SK-N-SH treated with all-trans-retinoic acid at 6 μM for 48 hours (cell line): Measurements from ENCODE around the gene YEATS4.

Source experiments
- ATAC-seq: fragments of 200-7000 bp; cut with Tn5 transposase; 3 replicates; pipeline ENCODE4 v1.9.1; 2020; ENCODE audit warnings: mild to moderate bottlenecking, moderate library complexity
- ARNTL ChIP-seq: fragments of 450-650 bp; formaldehyde crosslinking; IDR thresholded peaks from 2 replicates; pipeline ENCODE4 v1.5.0; 2020; ENCODE audit warnings: low read depth, mild to moderate bottlenecking, moderate library complexity, borderline replicate concordance
- BACH2 ChIP-seq: fragments of 250-450 bp; sonication (Bioruptor Pico); IDR thresholded peaks from 2 replicates; pipeline ENCODE4 v1.9.0; 2021; ENCODE audit warnings: mild to moderate bottlenecking, borderline replicate concordance
- CREB5 ChIP-seq: fragments of 250-450 bp; sonication (Bioruptor Pico); IDR thresholded peaks from 2 replicates; pipeline ENCODE4 v1.5.1; 2020; ENCODE audit warnings: low read depth, mild to moderate bottlenecking, moderate library complexity
- CSRNP3 ChIP-seq: fragments of 250-450 bp; sonication (Bioruptor Pico); IDR thresholded peaks from 2 replicates; pipeline ENCODE4 v1.5.1; 2021; ENCODE audit warnings: mild to moderate bottlenecking, moderate library complexity
- ESRRG ChIP-seq: fragments of 250-450 bp; sonication (Bioruptor Pico); IDR thresholded peaks from 2 replicates; pipeline ENCODE4 v1.6.1; 2021; ENCODE audit warnings: mild to moderate bottlenecking
- GLIS3 ChIP-seq: fragments of 250-450 bp; sonication (Bioruptor Pico); IDR thresholded peaks from 2 replicates; pipeline ENCODE4 v1.5.0; 2020; ENCODE audit warnings: mild to moderate bottlenecking, moderate library complexity
- ISL1 ChIP-seq: fragments of 250-450 bp; sonication (Bioruptor Pico); IDR thresholded peaks from 2 replicates; pipeline ENCODE4 v2.1.2; 2022; ENCODE audit warnings: mild to moderate bottlenecking, moderate library complexity
- OSR1 ChIP-seq: fragments of 250-450 bp; sonication (Bioruptor Pico); IDR thresholded peaks from 2 replicates; pipeline ENCODE4 v1.8.0; 2022; ENCODE audit warnings: moderate library complexity, mild to moderate bottlenecking, inconsistent platforms
- PPARA ChIP-seq: fragments of 250-450 bp; sonication (Bioruptor Pico); IDR thresholded peaks from 2 replicates; pipeline ENCODE4 v1.5.0; 2020; ENCODE audit warnings: mild to moderate bottlenecking, borderline replicate concordance
- RARB ChIP-seq: fragments of 250-450 bp; sonication (Bioruptor Pico); IDR thresholded peaks from 2 replicates; pipeline ENCODE4 v1.8.0; 2021; ENCODE audit warnings: mild to moderate bottlenecking, moderate library complexity
- SNAI2 ChIP-seq: fragments of 250-450 bp; sonication (Bioruptor Pico); IDR thresholded peaks from 2 replicates; pipeline ENCODE4 v1.5.0; 2020; ENCODE audit warnings: mild to moderate bottlenecking, moderate library complexity
- TCF4 ChIP-seq: fragments of 250-450 bp; sonication (Bioruptor Pico); IDR thresholded peaks from 2 replicates; pipeline ENCODE4 v1.8.0; 2021; ENCODE audit warnings: mild to moderate bottlenecking, moderate library complexity, borderline replicate concordance
- TOX ChIP-seq: fragments of 250-450 bp; sonication (Bioruptor Pico); IDR thresholded peaks from 2 replicates; pipeline ENCODE4 v1.8.0; 2021; ENCODE audit warnings: mild to moderate bottlenecking, moderate library complexity, borderline replicate concordance
- ZC3H10 ChIP-seq: fragments of 250-450 bp; sonication (Bioruptor Pico); IDR thresholded peaks from 2 replicates; pipeline ENCODE4 v1.5.1; 2021; ENCODE audit warnings: mild to moderate bottlenecking, moderate library complexity
- ZFP3 ChIP-seq: fragments of 250-450 bp; sonication (Bioruptor Pico); IDR thresholded peaks from 2 replicates; pipeline ENCODE4 v1.5.0; 2020; ENCODE audit warnings: mild to moderate bottlenecking, moderate library complexity
- ZFP30 ChIP-seq: fragments of 450-650 bp; formaldehyde crosslinking; IDR thresholded peaks from 2 replicates; pipeline ENCODE4 v1.5.0; 2022; ENCODE audit warnings: mild to moderate bottlenecking, moderate library complexity
- ZNF565 ChIP-seq: fragments of 450-650 bp; formaldehyde crosslinking; conservative IDR thresholded peaks from 2 replicates; pipeline ENCODE4 v1.5.0; 2020; ENCODE audit warnings: low read depth, mild to moderate bottlenecking, moderate library complexity
- ZNF70 ChIP-seq: fragments of 450-650 bp; formaldehyde crosslinking; IDR thresholded peaks from 2 replicates; pipeline ENCODE4 v1.5.0; 2020; ENCODE audit warnings: mild to moderate bottlenecking, moderate library complexity
- ZNF8 ChIP-seq: fragments of 450-650 bp; formaldehyde crosslinking; IDR thresholded peaks from 2 replicates; pipeline ENCODE4 v1.5.0; 2020; ENCODE audit warnings: mild to moderate bottlenecking, moderate library complexity
- TF ChIP-seq, protein P1 (sequence below): fragments of 250-450 bp; sonication (Bioruptor Pico); IDR thresholded peaks from 2 replicates; pipeline ENCODE4 v1.8.0; 2020; ENCODE audit warnings: mild to moderate bottlenecking, moderate library complexity, borderline replicate concordance
- TF ChIP-seq, protein P2 (sequence below): fragments of 250-450 bp; sonication (Bioruptor Pico); IDR thresholded peaks from 2 replicates; pipeline ENCODE4 v1.8.0; 2021; ENCODE audit warnings: low read depth, mild to moderate bottlenecking, moderate library complexity, borderline replicate concordance
- TF ChIP-seq, protein P3 (sequence below): fragments of 250-450 bp; sonication (Bioruptor Pico); IDR thresholded peaks from 2 replicates; pipeline ENCODE4 v1.5.0; 2020; ENCODE audit warnings: mild to moderate bottlenecking, moderate library complexity

YEATS4 gene

DNA sequence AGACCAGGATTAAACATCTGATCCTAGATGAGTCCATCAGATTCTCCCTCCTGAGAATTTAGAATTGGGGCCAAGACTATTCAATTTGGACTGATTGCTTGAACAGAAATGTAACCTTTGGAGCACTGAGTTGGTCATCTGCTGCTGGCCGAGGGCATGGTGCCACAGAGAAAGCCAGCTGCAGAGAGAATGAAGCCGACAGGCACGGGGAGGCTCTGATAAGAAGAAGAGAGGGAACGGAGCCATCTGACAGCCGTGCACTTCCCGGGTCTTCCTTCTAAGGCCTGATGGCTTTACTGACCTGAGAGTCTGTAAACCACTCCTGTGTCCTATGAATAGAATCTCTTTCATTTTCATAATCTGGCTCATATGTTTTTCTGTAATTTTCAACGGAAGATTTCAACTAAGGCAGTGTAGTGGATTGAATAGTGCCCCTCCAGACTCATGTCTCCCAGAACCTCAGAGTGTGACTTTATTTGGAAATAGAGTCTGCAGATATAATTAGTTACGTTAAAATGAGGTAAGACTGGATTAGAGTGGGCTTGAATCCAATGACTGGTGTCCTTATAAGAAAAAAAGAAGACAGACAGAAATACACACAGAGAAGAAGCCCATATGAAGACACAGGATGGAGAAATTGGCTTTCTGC, 71.5 kb downstream of the YEATS4 start:
- ATAC-seq: no peak
- no peak for TF ChIP-seq ZFP30
- no peak for TF ChIP-seq SNAI2 (CRISPR knock-in tag)
- no peak for TF ChIP-seq ZNF565 (CRISPR knock-in tag)
- TF ChIP-seq ESRRG: no peak
- no peak for TF ChIP-seq ZFP3 (CRISPR knock-in tag)
- TF ChIP-seq ZC3H10 (CRISPR knock-in tag): no peak
- TF ChIP-seq OSR1: no peak
- no peak for TF ChIP-seq ZNF8 (CRISPR knock-in tag)
- TF ChIP-seq BACH2 (CRISPR knock-in tag): no peak
- TF ChIP-seq, protein P1, sequence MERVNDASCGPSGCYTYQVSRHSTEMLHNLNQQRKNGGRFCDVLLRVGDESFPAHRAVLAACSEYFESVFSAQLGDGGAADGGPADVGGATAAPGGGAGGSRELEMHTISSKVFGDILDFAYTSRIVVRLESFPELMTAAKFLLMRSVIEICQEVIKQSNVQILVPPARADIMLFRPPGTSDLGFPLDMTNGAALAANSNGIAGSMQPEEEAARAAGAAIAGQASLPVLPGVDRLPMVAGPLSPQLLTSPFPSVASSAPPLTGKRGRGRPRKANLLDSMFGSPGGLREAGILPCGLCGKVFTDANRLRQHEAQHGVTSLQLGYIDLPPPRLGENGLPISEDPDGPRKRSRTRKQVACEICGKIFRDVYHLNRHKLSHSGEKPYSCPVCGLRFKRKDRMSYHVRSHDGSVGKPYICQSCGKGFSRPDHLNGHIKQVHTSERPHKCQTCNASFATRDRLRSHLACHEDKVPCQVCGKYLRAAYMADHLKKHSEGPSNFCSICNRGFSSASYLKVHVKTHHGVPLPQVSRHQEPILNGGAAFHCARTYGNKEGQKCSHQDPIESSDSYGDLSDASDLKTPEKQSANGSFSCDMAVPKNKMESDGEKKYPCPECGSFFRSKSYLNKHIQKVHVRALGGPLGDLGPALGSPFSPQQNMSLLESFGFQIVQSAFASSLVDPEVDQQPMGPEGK (CRISPR knock-in tag): no peak

DNA sequence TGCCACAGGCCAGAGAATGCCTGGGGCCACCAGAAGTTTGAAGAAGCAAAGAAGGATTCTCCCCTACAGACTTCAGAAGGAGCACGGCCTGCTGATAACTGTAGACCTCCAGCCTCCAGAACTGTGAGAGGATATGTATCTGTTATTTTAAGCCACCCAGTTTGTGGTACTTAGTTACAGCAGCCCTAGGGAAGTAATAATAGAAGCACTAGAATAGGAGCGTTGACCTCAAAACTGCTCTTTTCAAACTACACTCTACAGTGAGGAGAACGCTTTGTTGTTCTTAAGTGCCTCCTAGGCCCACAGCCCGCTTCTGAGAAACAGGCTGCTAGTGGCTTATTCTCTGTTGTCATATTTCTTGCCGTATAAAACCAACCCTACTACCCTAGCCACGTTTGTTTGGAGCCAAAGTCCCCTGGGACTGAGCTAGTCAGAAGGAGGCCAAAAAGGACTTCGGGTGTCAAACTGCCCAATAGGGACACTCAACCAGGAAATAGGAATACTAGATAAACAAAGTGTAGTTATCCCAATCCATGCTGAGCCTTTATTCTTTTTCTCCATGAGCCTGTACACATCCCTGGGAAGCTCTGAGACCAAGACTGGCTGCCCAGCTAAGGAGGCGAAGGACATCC, 72.2 kb downstream of the YEATS4 start:
- no peak for TF ChIP-seq ZFP30
- no peak for TF ChIP-seq ZNF70 (CRISPR knock-in tag)
- no peak for TF ChIP-seq ZNF8 (CRISPR knock-in tag)
- no peak for TF ChIP-seq RARB (CRISPR knock-in tag)
- TF ChIP-seq, protein P2, sequence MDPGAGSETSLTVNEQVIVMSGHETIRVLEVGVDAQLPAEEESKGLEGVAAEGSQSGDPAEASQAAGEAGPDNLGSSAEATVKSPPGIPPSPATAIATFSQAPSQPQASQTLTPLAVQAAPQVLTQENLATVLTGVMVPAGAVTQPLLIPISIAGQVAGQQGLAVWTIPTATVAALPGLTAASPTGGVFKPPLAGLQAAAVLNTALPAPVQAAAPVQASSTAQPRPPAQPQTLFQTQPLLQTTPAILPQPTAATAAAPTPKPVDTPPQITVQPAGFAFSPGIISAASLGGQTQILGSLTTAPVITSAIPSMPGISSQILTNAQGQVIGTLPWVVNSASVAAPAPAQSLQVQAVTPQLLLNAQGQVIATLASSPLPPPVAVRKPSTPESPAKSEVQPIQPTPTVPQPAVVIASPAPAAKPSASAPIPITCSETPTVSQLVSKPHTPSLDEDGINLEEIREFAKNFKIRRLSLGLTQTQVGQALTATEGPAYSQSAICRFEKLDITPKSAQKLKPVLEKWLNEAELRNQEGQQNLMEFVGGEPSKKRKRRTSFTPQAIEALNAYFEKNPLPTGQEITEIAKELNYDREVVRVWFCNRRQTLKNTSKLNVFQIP: no peak
- TF ChIP-seq GLIS3 (CRISPR knock-in tag): no peak
- no peak for TF ChIP-seq CSRNP3 (CRISPR knock-in tag)
- TF ChIP-seq ZC3H10 (CRISPR knock-in tag): no peak
- TF ChIP-seq, protein P3, sequence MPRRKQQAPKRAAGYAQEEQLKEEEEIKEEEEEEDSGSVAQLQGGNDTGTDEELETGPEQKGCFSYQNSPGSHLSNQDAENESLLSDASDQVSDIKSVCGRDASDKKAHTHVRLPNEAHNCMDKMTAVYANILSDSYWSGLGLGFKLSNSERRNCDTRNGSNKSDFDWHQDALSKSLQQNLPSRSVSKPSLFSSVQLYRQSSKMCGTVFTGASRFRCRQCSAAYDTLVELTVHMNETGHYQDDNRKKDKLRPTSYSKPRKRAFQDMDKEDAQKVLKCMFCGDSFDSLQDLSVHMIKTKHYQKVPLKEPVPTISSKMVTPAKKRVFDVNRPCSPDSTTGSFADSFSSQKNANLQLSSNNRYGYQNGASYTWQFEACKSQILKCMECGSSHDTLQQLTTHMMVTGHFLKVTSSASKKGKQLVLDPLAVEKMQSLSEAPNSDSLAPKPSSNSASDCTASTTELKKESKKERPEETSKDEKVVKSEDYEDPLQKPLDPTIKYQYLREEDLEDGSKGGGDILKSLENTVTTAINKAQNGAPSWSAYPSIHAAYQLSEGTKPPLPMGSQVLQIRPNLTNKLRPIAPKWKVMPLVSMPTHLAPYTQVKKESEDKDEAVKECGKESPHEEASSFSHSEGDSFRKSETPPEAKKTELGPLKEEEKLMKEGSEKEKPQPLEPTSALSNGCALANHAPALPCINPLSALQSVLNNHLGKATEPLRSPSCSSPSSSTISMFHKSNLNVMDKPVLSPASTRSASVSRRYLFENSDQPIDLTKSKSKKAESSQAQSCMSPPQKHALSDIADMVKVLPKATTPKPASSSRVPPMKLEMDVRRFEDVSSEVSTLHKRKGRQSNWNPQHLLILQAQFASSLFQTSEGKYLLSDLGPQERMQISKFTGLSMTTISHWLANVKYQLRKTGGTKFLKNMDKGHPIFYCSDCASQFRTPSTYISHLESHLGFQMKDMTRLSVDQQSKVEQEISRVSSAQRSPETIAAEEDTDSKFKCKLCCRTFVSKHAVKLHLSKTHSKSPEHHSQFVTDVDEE (CRISPR knock-in tag): no peak
- TF ChIP-seq TOX (CRISPR knock-in tag): no peak
- no peak for TF ChIP-seq ARNTL (CRISPR knock-in tag)
- TF ChIP-seq ZNF565 (CRISPR knock-in tag): no peak
- no peak for TF ChIP-seq CREB5 (CRISPR knock-in tag)
- TF ChIP-seq TCF4 (CRISPR knock-in tag): no peak
- TF ChIP-seq, protein P1 (CRISPR knock-in tag): no peak
- TF ChIP-seq ISL1: no peak
- no peak for TF ChIP-seq ESRRG
- no peak for TF ChIP-seq OSR1
- TF ChIP-seq PPARA: no peak
- no peak for TF ChIP-seq SNAI2 (CRISPR knock-in tag)
- no peak for ATAC-seq
